GM19452 (cell line): ENCODE results near the gene EN1.

ENCODE experiments used
- ATAC-seq: cut with Tn5 transposase; IDR thresholded peaks from one replicate; pipeline ENCODE4 v1.9.1; 2021; ENCODE audit not compliant: unreplicated experiment

Gene EN1

GRCh38 chr2:118826093-118826492, 21.4 kb downstream of the EN1 start:
- ATAC-seq, result no peak

GRCh38 chr2:118823633-118824032, 23.8 kb downstream of the EN1 start:
- ATAC-seq, result no peak

GRCh38 chr2:118822572-118822971, 24.9 kb downstream of the EN1 start:
- ATAC-seq, result no peak

GRCh38 chr2:118822015-118822414, 25.4 kb downstream of the EN1 start:
- no peak for ATAC-seq

- ATAC-seq, result no peak
Measured at GRCh38 chr2:118817469-118817868, 30.0 kb downstream of the EN1 start.

- no peak for ATAC-seq
Measured at GRCh38 chr2:118816669-118817068, 30.8 kb downstream of the EN1 start.

GRCh38 chr2:118815731-118816130, 31.7 kb downstream of the EN1 start:
- ATAC-seq, result no peak

- ATAC-seq, result no peak
Measured at GRCh38 chr2:118815314-118815713, 32.1 kb downstream of the EN1 start.

- ATAC-seq, result no peak
Measured at GRCh38 chr2:118814368-118814767, 33.1 kb downstream of the EN1 start.

GRCh38 chr2:118813601-118814339, 33.7 kb downstream of the EN1 start:
- no peak for ATAC-seq

- no peak for ATAC-seq
Measured at GRCh38 chr2:118813111-118813510, 34.3 kb downstream of the EN1 start.

GRCh38 chr2:118812552-118812951, 34.9 kb downstream of the EN1 start:
- ATAC-seq, result no peak

- no peak for ATAC-seq
Measured at GRCh38 chr2:118811514-118812115, 35.8 kb downstream of the EN1 start.

GRCh38 chr2:118810766-118811165, 36.7 kb downstream of the EN1 start:
- no peak for ATAC-seq

- no peak for ATAC-seq
Measured at GRCh38 chr2:118808429-118808809, 39.0 kb downstream of the EN1 start.

- ATAC-seq, result no peak
Measured at GRCh38 chr2:118807668-118808428, 39.6 kb downstream of the EN1 start.

- ATAC-seq, result no peak
Measured at GRCh38 chr2:118806797-118807667, 40.4 kb downstream of the EN1 start.

- no peak for ATAC-seq
Measured at GRCh38 chr2:118805064-118805690, 42.3 kb downstream of the EN1 start.

GRCh38 chr2:118803012-118803411, 44.4 kb downstream of the EN1 start:
- no peak for ATAC-seq

GRCh38 chr2:118801151-118801550, 46.3 kb downstream of the EN1 start:
- no peak for ATAC-seq

- ATAC-seq, result no peak
Measured at GRCh38 chr2:118800736-118801135, 46.7 kb downstream of the EN1 start.
